ENCODE data around the gene TOM1L1. TPM values are rescaled to one million over a fixed set of nuclear protein-coding genes. Genes with fewer than 3 reads are reported as not detected.

Gene TOM1L1
- total and polyA plus RNA-seq, 2 donors (not counting 1 experiment from before 2014, with no cell fraction given), result 34.5 to 34.7 TPM

DNA sequence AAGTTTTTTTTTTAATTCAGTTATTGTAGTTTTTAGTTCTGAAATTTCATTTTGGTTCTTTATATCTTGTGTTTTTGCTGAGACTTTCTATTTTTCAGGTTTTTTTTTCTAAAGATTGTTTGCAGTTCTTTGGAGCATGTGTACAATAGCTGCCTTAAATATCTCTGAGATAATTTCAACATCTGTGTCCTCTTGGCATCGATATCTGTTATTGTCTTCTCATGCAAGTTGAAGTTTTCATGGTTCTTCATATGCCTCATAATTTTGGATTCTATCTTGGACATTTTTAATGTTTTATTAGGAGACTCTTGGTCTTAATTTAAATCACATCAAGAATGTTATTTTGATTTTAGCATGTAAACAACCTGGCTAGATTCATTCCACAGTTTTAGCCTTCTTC, 45.0 kb downstream of the TOM1L1 start:
- TF ChIP-seq, protein P1, sequence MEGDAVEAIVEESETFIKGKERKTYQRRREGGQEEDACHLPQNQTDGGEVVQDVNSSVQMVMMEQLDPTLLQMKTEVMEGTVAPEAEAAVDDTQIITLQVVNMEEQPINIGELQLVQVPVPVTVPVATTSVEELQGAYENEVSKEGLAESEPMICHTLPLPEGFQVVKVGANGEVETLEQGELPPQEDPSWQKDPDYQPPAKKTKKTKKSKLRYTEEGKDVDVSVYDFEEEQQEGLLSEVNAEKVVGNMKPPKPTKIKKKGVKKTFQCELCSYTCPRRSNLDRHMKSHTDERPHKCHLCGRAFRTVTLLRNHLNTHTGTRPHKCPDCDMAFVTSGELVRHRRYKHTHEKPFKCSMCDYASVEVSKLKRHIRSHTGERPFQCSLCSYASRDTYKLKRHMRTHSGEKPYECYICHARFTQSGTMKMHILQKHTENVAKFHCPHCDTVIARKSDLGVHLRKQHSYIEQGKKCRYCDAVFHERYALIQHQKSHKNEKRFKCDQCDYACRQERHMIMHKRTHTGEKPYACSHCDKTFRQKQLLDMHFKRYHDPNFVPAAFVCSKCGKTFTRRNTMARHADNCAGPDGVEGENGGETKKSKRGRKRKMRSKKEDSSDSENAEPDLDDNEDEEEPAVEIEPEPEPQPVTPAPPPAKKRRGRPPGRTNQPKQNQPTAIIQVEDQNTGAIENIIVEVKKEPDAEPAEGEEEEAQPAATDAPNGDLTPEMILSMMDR (conservative IDR thresholded peaks at IDR 0.05 in 1 of 2, IDR thresholded peaks at IDR 0.05 in 1 of 2; ENCODE audit: low read depth in 1 of 2, low read length in 2 of 2), result no peak
- TF ChIP-seq EZH2 (IDR thresholded peaks at IDR 0.05; ENCODE audit: low read length, missing control alignments), result no peak
- H3K79me2 ChIP-seq (ENCODE audit: control insufficient read depth, insufficient read depth, low read length), result no peaks in the 10 kb centered on the region
- no peak for DNase-seq (ENCODE audit: low read depth in 2 of 2)
- H3K4me2 ChIP-seq (ENCODE audit: extremely low read depth, insufficient read depth, low read length), result no peak overlapping the region
- no peaks in the 10 kb centered on the region for H4K20me1 ChIP-seq (ENCODE audit: control insufficient read depth, extremely low read depth, insufficient read depth, low read length)
- no peaks in the 10 kb centered on the region for H3K36me3 ChIP-seq (ENCODE audit: control insufficient read depth, insufficient read depth, low read length)
- no peak overlapping the region for H3K4me3 ChIP-seq (replicated peaks in 1 of 4; ENCODE audit: control extremely low read depth in 1 of 4, insufficient read depth in 1 of 4, low read depth in 3 of 4, low read length in 4 of 4)
- H3K9ac ChIP-seq (ENCODE audit: insufficient read depth, low read length), result no peak overlapping the region
- no peaks in the 10 kb centered on the region for H3K27me3 ChIP-seq (ENCODE audit: control insufficient read depth, insufficient read depth, low read length)
- H3K9me3 ChIP-seq (ENCODE audit: control insufficient read depth, insufficient read depth, low read depth, low read length), result no peaks in the 10 kb centered on the region
- H3K27ac ChIP-seq (ENCODE audit: insufficient read depth, low read length), result no peak overlapping the region
- H2AFZ ChIP-seq (ENCODE audit: low read length), result no peak overlapping the region
- peaks cover 2% of the 10 kb centered on the region for H3K4me1 ChIP-seq (ENCODE audit: control insufficient read depth, extremely low read depth, insufficient read depth, low read length)

GRCh38 chr17:54947396-54947795, 46.7 kb downstream of the TOM1L1 start:
- H3K27me3 ChIP-seq (ENCODE audit: control insufficient read depth, insufficient read depth, low read length), result no peaks in the 10 kb centered on the region
- H3K36me3 ChIP-seq (ENCODE audit: control insufficient read depth, insufficient read depth, low read length), result no peaks in the 10 kb centered on the region
- no peak overlapping the region for H3K27ac ChIP-seq (ENCODE audit: insufficient read depth, low read length)
- H3K9me3 ChIP-seq (ENCODE audit: control insufficient read depth, insufficient read depth, low read depth, low read length), result no peaks in the 10 kb centered on the region
- no peak overlapping the region for H3K4me3 ChIP-seq (replicated peaks in 1 of 4; ENCODE audit: control extremely low read depth in 1 of 4, insufficient read depth in 1 of 4, low read depth in 3 of 4, low read length in 4 of 4)
- H3K4me2 ChIP-seq (ENCODE audit: extremely low read depth, insufficient read depth, low read length), result no peak overlapping the region
- no peak for DNase-seq (ENCODE audit: low read depth in 2 of 2)
- H3K79me2 ChIP-seq (ENCODE audit: control insufficient read depth, insufficient read depth, low read length), result no peaks in the 10 kb centered on the region
- H3K4me1 ChIP-seq (ENCODE audit: control insufficient read depth, extremely low read depth, insufficient read depth, low read length), result peaks cover 2% of the 10 kb centered on the region
- H4K20me1 ChIP-seq (ENCODE audit: control insufficient read depth, extremely low read depth, insufficient read depth, low read length), result no peaks in the 10 kb centered on the region
- no peak overlapping the region for H2AFZ ChIP-seq (ENCODE audit: low read length)
- TF ChIP-seq, protein P1 (conservative IDR thresholded peaks at IDR 0.05 in 1 of 2, IDR thresholded peaks at IDR 0.05 in 1 of 2; ENCODE audit: low read depth in 1 of 2, low read length in 2 of 2), result no peak
- no peak for TF ChIP-seq EZH2 (IDR thresholded peaks at IDR 0.05; ENCODE audit: low read length, missing control alignments)
- H3K9ac ChIP-seq (ENCODE audit: insufficient read depth, low read length), result no peak overlapping the region

GRCh38 chr17:54948380-54948779, 47.7 kb downstream of the TOM1L1 start:
- DNase-seq (ENCODE audit: low read depth in 2 of 2), result peak; percentile 93 to 99
- peaks cover 2% of the 10 kb centered on the region for H3K4me1 ChIP-seq (ENCODE audit: control insufficient read depth, extremely low read depth, insufficient read depth, low read length)
- H3K9ac ChIP-seq (ENCODE audit: insufficient read depth, low read length), result no peak overlapping the region
- TF ChIP-seq, protein P1 (conservative IDR thresholded peaks at IDR 0.05 in 1 of 2, IDR thresholded peaks at IDR 0.05 in 1 of 2; ENCODE audit: low read depth in 1 of 2, low read length in 2 of 2), result no peak
- no peak for TF ChIP-seq EZH2 (IDR thresholded peaks at IDR 0.05; ENCODE audit: low read length, missing control alignments)
- no peak overlapping the region for H3K27ac ChIP-seq (ENCODE audit: insufficient read depth, low read length)
- no peak overlapping the region for H2AFZ ChIP-seq (ENCODE audit: low read length)
- H3K36me3 ChIP-seq (ENCODE audit: control insufficient read depth, insufficient read depth, low read length), result no peaks in the 10 kb centered on the region
- no peaks in the 10 kb centered on the region for H3K27me3 ChIP-seq (ENCODE audit: control insufficient read depth, insufficient read depth, low read length)
- H4K20me1 ChIP-seq (ENCODE audit: control insufficient read depth, extremely low read depth, insufficient read depth, low read length), result no peaks in the 10 kb centered on the region
- H3K9me3 ChIP-seq (ENCODE audit: control insufficient read depth, insufficient read depth, low read depth, low read length), result no peaks in the 10 kb centered on the region
- H3K4me2 ChIP-seq (ENCODE audit: extremely low read depth, insufficient read depth, low read length), result peak overlapping the region; percentile 23
- no peak overlapping the region for H3K4me3 ChIP-seq (replicated peaks in 1 of 4; ENCODE audit: control extremely low read depth in 1 of 4, insufficient read depth in 1 of 4, low read depth in 3 of 4, low read length in 4 of 4)
- no peaks in the 10 kb centered on the region for H3K79me2 ChIP-seq (ENCODE audit: control insufficient read depth, insufficient read depth, low read length)
